NCI-H510A (cell line): ENCODE data around the gene GPR141.
"Not testable (repeated sequence)": the region's sequence is repeated elsewhere in the genome, so short reads cannot be mapped to it uniquely, and the experiment has no call there.

Experiments used
- DNase-seq: peaks from one replicate; lab custom pipeline; 2025; lab: John Stamatoyannopoulos, UW

The GPR141 gene

GRCh38 chr7:37686556-37687345 is 3.2 kb downstream of the GPR141 start:
- DNase-seq, result no peak

GRCh38 chr7:37690206-37690605 is 6.6 kb downstream of the GPR141 start:
- DNase-seq, result no peak

- DNase-seq, result peak; percentile 16
These were observed 10.9 kb downstream of the GPR141 start for GRCh38 chr7:37694208-37695094.

GRCh38 chr7:37698276-37698675 is 14.7 kb downstream of the GPR141 start:
- DNase-seq, result no peak

GRCh38 chr7:37698782-37699181 is 15.2 kb downstream of the GPR141 start:
- DNase-seq, result no peak

GRCh38 chr7:37701769-37702168 is 18.2 kb downstream of the GPR141 start:
- DNase-seq, result no peak

- DNase-seq, result no peak
These were observed 19.8 kb downstream of the GPR141 start for GRCh38 chr7:37703361-37703760.

GRCh38 chr7:37704328-37704833 is 20.8 kb downstream of the GPR141 start:
- not testable (repeated sequence) for DNase-seq

GRCh38 chr7:37705976-37706375 is 22.4 kb downstream of the GPR141 start:
- peak; percentile 36 for DNase-seq

- DNase-seq, result no peak
These were observed 23.2 kb downstream of the GPR141 start for GRCh38 chr7:37706804-37707203.

- DNase-seq, result no peak
These were observed 24.4 kb downstream of the GPR141 start for GRCh38 chr7:37707754-37708485.

- DNase-seq, result no peak
These were observed 26.3 kb downstream of the GPR141 start for GRCh38 chr7:37709631-37710509.

GRCh38 chr7:37713613-37714012 is 30.0 kb downstream of the GPR141 start:
- DNase-seq, result no peak

GRCh38 chr7:37714606-37715005 is 31.0 kb downstream of the GPR141 start:
- no peak for DNase-seq

- DNase-seq, result no peak
These were observed 35.0 kb downstream of the GPR141 start for GRCh38 chr7:37718585-37718984.

- DNase-seq, result no peak
These were observed 35.5 kb downstream of the GPR141 start for GRCh38 chr7:37719077-37719476.

GRCh38 chr7:37724732-37725131 is 41.2 kb downstream of the GPR141 start:
- no peak for DNase-seq

GRCh38 chr7:37726016-37726415 is 42.5 kb downstream of the GPR141 start:
- DNase-seq, result no peak

GRCh38 chr7:37728747-37729146 is 45.2 kb downstream of the GPR141 start:
- DNase-seq, result no peak

GRCh38 chr7:37729181-37729580 is 45.6 kb downstream of the GPR141 start:
- no peak for DNase-seq

- DNase-seq, result no peak
These were observed 46.9 kb downstream of the GPR141 start for GRCh38 chr7:37730501-37730900.
